Limb (tissue), 2 donors: Measurements from ENCODE around the gene PDE8B.
"Not testable (repeated sequence)": the region's sequence is repeated elsewhere in the genome, so short reads cannot be mapped to it uniquely, and the experiment has no call there.

Experiments used
- DNase-seq, 2 donors: peaks; one replicate each; pipeline ENCODE4 v3.0.0-alpha.2; 2016; ENCODE audit errors: extremely low spot score in 2 of 2

PDE8B gene

GRCh38 chr5:77438071-77438470, 227.6 kb downstream of the PDE8B start:
- DNase-seq, result no peak

DNA sequence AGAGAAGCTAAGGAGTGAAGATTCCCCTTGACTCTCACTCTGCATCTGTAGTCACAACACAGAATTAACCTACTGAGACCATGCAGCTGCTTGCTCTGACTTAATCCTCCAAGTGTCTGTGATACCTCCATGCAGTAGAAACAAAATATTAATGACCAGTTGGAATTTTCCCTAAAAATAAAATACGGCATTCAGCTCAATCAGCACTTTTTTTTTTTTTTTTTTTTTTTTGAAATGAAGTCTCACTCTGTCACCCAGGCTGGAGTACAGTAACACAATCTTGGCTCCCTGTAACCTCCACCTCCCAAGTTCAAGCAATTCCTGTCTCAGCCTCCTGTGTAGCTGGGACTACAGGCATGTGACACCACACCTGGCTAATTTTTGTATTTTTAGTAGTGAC, 233.2 kb downstream of the PDE8B start:
- no peak for DNase-seq

DNA sequence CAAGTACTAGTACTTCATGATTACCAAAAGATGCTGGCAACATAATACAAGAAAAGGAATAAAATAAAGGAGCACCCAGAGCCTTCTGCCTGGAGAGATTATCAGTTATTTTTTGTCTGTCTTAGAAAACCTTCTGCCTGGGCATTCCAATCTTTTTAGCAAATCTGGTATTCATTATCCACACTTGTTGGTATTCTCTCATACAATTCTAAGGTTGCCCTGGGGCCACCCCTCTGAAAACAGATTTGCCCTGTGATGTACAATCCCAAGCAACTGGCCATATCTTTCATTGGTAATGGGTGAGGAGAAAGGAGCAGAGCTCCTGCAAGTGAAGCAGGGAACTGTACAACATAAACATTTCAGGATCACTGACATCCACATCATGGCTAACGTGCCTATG, 233.9 kb downstream of the PDE8B start:
- DNase-seq, result no peak

- DNase-seq, result no peak
Measured at GRCh38 chr5:77448831-77449230, 238.4 kb downstream of the PDE8B start.

DNA sequence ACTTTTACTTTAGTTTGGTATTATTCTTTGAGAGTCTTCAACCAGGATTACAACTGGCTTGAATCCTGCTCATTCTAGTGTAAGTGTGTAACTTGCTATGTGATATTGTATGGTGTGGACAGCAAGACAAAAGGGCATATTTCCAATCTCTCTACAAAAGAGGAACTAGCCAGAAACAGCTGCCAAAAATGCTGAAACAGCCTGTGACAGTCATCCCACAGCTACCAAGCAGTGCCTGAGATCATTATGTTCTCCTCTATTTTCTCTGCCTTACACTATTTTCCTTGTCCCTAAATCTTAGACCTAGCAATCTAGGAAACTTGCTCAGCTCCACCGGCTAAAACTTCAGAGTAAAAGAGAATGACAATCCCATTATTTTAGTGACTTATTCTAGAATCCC, 238.8 kb downstream of the PDE8B start:
- DNase-seq, result no peak

- no peak for DNase-seq
Measured at GRCh38 chr5:77449981-77450380, 239.5 kb downstream of the PDE8B start.

- no peak for DNase-seq
Measured at GRCh38 chr5:77452351-77452750, 241.9 kb downstream of the PDE8B start.

- no peak for DNase-seq
Measured at GRCh38 chr5:77454123-77454522, 243.6 kb downstream of the PDE8B start.

DNA sequence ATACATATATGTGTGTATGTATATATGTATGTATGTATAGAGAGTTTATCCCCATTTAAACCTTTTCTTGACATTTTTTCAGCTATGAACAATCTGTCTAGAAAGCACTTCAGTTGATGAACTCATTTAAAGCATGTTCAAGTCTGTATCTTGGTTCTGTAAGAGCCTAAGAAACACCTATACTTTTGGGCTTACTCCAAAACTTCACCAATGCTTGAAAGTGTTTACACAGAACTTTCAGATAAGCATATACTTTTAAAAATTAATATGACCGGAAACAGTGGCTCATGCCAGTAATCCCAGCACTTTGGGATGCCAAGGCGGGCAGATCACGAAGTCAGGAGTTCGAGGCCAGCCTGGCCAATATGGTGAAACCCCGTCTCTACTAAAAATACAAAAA, 250.8 kb downstream of the PDE8B start:
- DNase-seq, result no peak

GRCh38 chr5:77463905-77464304, 253.4 kb downstream of the PDE8B start:
- no peak for DNase-seq

DNA sequence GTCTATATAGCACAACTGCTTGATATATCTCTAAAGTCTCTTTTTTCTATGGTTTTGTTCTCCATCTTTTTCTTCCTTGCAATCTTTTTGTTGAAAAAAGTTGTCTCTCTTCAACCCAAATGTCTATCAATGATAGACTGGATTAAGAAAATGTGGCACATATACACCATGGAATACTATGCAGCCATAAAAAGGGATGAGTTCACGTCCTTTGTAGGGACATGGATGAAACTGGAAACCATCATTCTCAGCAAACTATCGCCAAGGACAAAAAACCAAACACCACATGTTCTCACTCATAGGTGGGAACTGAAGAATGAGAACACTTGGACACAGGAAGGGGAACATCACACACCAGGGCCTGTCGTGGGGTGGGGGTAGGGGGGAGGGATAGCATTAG, 258.4 kb downstream of the PDE8B start:
- DNase-seq, result not testable (repeated sequence)

- not testable (repeated sequence) for DNase-seq
Measured at GRCh38 chr5:77475041-77475440, 264.6 kb downstream of the PDE8B start.
